Neural cell (in vitro differentiated cells): ENCODE data around the gene WASF3.
"Not testable (repeated sequence)": the region's sequence is repeated elsewhere in the genome, so short reads cannot be mapped to it uniquely, and the experiment has no call there.

ENCODE experiments used
- CTCF ChIP-seq: fragments of 450-650 bp; IDR thresholded peaks from 2 replicates; pipeline ENCODE4 v1.5.1; 2014; ENCODE audit warnings: antibody characterized with exemption, mild to moderate bottlenecking, moderate library complexity; ENCODE audit not compliant: poor library complexity, severe bottlenecking
- EP300 ChIP-seq: fragments of 450-650 bp; conservative IDR thresholded peaks from 2 replicates; pipeline ENCODE4 v1.6.1; 2014; ENCODE audit warnings: antibody characterized with exemption, mild to moderate bottlenecking, moderate library complexity; ENCODE audit not compliant: poor library complexity, severe bottlenecking
- POLR2AphosphoS5 ChIP-seq: IDR thresholded peaks from 2 replicates; pipeline ENCODE4 v1.6.1; 2012
- TAF1 ChIP-seq: IDR thresholded peaks from 2 replicates; pipeline ENCODE4 v1.6.1; 2012; ENCODE audit warnings: low read depth

GRCh38 chr13:26723620-26724019 is 166.1 kb downstream of the WASF3 start:
- TF ChIP-seq CTCF, EP300, POLR2AphosphoS5, TAF1: not testable (repeated sequence)
